H1 (cell line): ENCODE measurements around the gene GPR15LG.

Source experiments
- ATF2 ChIP-seq: IDR thresholded peaks from 2 replicates; pipeline ENCODE4 v1.6.1; 2012; ENCODE audit warnings: low read length, inconsistent platforms
- CBX5 ChIP-seq: fragments of 300-800, 300-1000 bp; sonication (generic); IDR thresholded peaks from 2 replicates; pipeline ENCODE4 v1.7.1; 2016; ENCODE audit warnings: antibody characterized with exemption, low read length, low read depth
- CTCF ChIP-seq, 3 experiments: IDR thresholded peaks; 1 replicate in 2 of 3; 2 replicates in 1 of 3; pipeline versions ENCODE4 v1.5.1 to v1.6.1; 2011; ENCODE audit warnings: low read length in 3 of 3, mild to moderate bottlenecking in 3 of 3, inconsistent platforms in 2 of 3, low read depth in 1 of 3, moderate library complexity in 1 of 3; ENCODE audit not compliant: insufficient read depth in 1 of 3; ENCODE audit errors: control extremely low read depth in 1 of 3
- MAFK ChIP-seq: IDR thresholded peaks from 2 replicates; pipeline ENCODE4 v1.6.1; 2012; ENCODE audit warnings: low read depth, mild to moderate bottlenecking, improper control_type of control experiment, low read length
- NANOG ChIP-seq: IDR thresholded peaks from 2 replicates; pipeline ENCODE4 v1.6.1; 2011; ENCODE audit warnings: low read length, low read depth, mild to moderate bottlenecking, inconsistent platforms; ENCODE audit not compliant: insufficient read depth, poor library complexity, severe bottlenecking
- POLR2A ChIP-seq, 2 experiments: IDR thresholded peaks; 1 replicate in 1 of 2; 2 replicates in 1 of 2; pipeline ENCODE4 v1.6.1; 2011; ENCODE audit warnings: low read depth in 2 of 2, low read length in 2 of 2, mild to moderate bottlenecking in 2 of 2; ENCODE audit errors: control extremely low read depth in 1 of 2
- RAD21 ChIP-seq, 2 experiments: IDR thresholded peaks in 1 of 2; conservative IDR thresholded peaks in 1 of 2; 2 replicates each; pipeline ENCODE4 v1.6.1; 2011; ENCODE audit warnings: low read depth in 2 of 2, low read length in 2 of 2, improper control_type of control experiment in 1 of 2, inconsistent platforms in 1 of 2, mild to moderate bottlenecking in 1 of 2, moderate library complexity in 1 of 2
- RFX5 ChIP-seq: IDR thresholded peaks from 2 replicates; pipeline ENCODE4 v1.6.1; 2011; ENCODE audit warnings: low read depth, low read length, improper control_type of control experiment, borderline replicate concordance
- RNF2 ChIP-seq: fragments of 200-900, 300-1000 bp; sonication (generic); IDR thresholded peaks from 2 replicates; pipeline ENCODE4 v1.7.1; 2016; ENCODE audit warnings: borderline replicate concordance, low read depth, mild to moderate bottlenecking, antibody characterized with exemption, low read length; ENCODE audit not compliant: poor library complexity, severe bottlenecking; ENCODE audit errors: missing control alignments
- SAP30 ChIP-seq: fragments of 300-600 bp; sonication (generic); IDR thresholded peaks from 2 replicates; pipeline ENCODE4 v1.7.1; 2012; ENCODE audit warnings: low read length, moderate library complexity, mild to moderate bottlenecking, inconsistent platforms; ENCODE audit not compliant: insufficient read depth, insufficient replicate concordance
- SIX5 ChIP-seq: IDR thresholded peaks from 2 replicates; pipeline ENCODE4 v1.6.1; 2011; ENCODE audit warnings: mild to moderate bottlenecking, low read depth, low read length
- SP2 ChIP-seq: IDR thresholded peaks from 2 replicates; pipeline ENCODE4 v1.6.1; 2012; ENCODE audit warnings: mild to moderate bottlenecking, low read length, inconsistent platforms
- SUZ12 ChIP-seq: fragments of 200-600 bp; sonication (generic); IDR thresholded peaks from 2 replicates; pipeline ENCODE4 v1.6.1; 2012; ENCODE audit warnings: mild to moderate bottlenecking, inconsistent platforms, low read length, moderate library complexity, mixed read lengths
- YY1 ChIP-seq: IDR thresholded peaks from 2 replicates; pipeline ENCODE4 v1.6.1; 2011; ENCODE audit warnings: low read depth, mild to moderate bottlenecking, low read length

GRCh38 chr10:84188815-84189214 is 15.2 kb downstream of the GPR15LG start:
- TF ChIP-seq CTCF (IDR thresholded peaks at IDR 0.05; ENCODE audit: control extremely low read depth in 1 of 3, insufficient read depth in 1 of 3, low read depth in 1 of 3, low read length in 3 of 3) (no peak), POLR2A (IDR thresholded peaks at IDR 0.05; ENCODE audit: control extremely low read depth in 1 of 2, low read depth in 2 of 2, low read length in 2 of 2) (no peak), ATF2 (no peak), NANOG (no peak), RFX5 (no peak), RNF2 (no peak), SAP30 (no peak), SIX5 (no peak), SP2 (no peak), RAD21 (IDR thresholded peaks at IDR 0.05 in 1 of 2, conservative IDR thresholded peaks at IDR 0.05 in 1 of 2; ENCODE audit: low read depth in 2 of 2, low read length in 2 of 2) (no peak), CBX5 (no peak), YY1 (no peak), SUZ12 (no peak), MAFK (no peak)
